CD14-positive monocyte (primary cell): ENCODE data around the gene ARL4C. TPM values are rescaled to one million over a fixed set of nuclear protein-coding genes. Genes with fewer than 3 reads are reported as not detected.

ENCODE experiments used
- DNase-seq, 3 donors: peaks; one replicate each; pipeline ENCODE4 v3.0.0-alpha.2; 2011 to 2022
- H2AFZ ChIP-seq: 2 replicates; pipeline ENCODE4 v1.6.0; 2012; ENCODE audit warnings: mild to moderate bottlenecking, low read depth, low read length, inconsistent platforms; ENCODE audit not compliant: insufficient read depth, poor library complexity, severe bottlenecking
- H3K27ac ChIP-seq, 2 donors: 1 replicate in 1 of 2; 2 replicates in 1 of 2; pipeline ENCODE4 v1.5.1; 2012 to 2013; ENCODE audit warnings: low read length in 2 of 2, control low read depth in 1 of 2, inconsistent platforms in 1 of 2, low read depth in 1 of 2, mild to moderate bottlenecking in 1 of 2
- H3K27me3 ChIP-seq, 2 donors: one replicate each; pipeline versions ENCODE4 v1.6.0 to v1.6.1; 2011 to 2013; ENCODE audit warnings: low read length in 2 of 2; ENCODE audit not compliant: control insufficient read depth in 2 of 2, insufficient read depth in 2 of 2
- H3K36me3 ChIP-seq, 2 donors: replicated peaks in 1 of 2; 1 replicate in 1 of 2; 2 replicates in 1 of 2; pipeline versions ENCODE4 v1.5.1 to v1.6.1; 2012 to 2013; ENCODE audit warnings: low read length in 2 of 2, control low read depth in 1 of 2, inconsistent platforms in 1 of 2, mild to moderate bottlenecking in 1 of 2; ENCODE audit not compliant: insufficient read depth in 2 of 2, control insufficient read depth in 1 of 2
- H3K4me1 ChIP-seq, 2 donors: 1 replicate in 1 of 2; 2 replicates in 1 of 2; pipeline versions ENCODE4 v1.5.1 to v1.6.1; 2012 to 2013; ENCODE audit warnings: low read length in 2 of 2, control low read depth in 1 of 2, inconsistent platforms in 1 of 2, mild to moderate bottlenecking in 1 of 2, moderate library complexity in 1 of 2; ENCODE audit not compliant: insufficient read depth in 2 of 2, control insufficient read depth in 1 of 2
- H3K4me2 ChIP-seq: replicated peaks from 2 replicates; pipeline ENCODE3; 2012; ENCODE audit warnings: low read length, moderate library complexity, mild to moderate bottlenecking; ENCODE audit not compliant: poor library complexity, severe bottlenecking; ENCODE audit errors: extremely low read depth
- H3K4me3 ChIP-seq, 3 experiments: fragments of 200-600 bp in 1 of 3; sonication (generic) in 1 of 3; replicated peaks in 1 of 3; 1 replicate in 2 of 3; 2 replicates in 1 of 3; pipeline ENCODE4 v1.5.1; 2011 to 2013; ENCODE audit warnings: low read length in 3 of 3, mild to moderate bottlenecking in 3 of 3, control low read depth in 2 of 3, low read depth in 2 of 3, inconsistent platforms in 1 of 3, moderate library complexity in 1 of 3
- H3K79me2 ChIP-seq: 2 replicates; pipeline ENCODE4 v1.6.0; 2012; ENCODE audit warnings: mild to moderate bottlenecking, control low read depth, inconsistent platforms, low read length, moderate library complexity; ENCODE audit not compliant: insufficient read depth
- H3K9ac ChIP-seq: 2 replicates; pipeline ENCODE4 v1.6.0; 2017; ENCODE audit warnings: low read length, mild to moderate bottlenecking; ENCODE audit not compliant: insufficient read depth, poor library complexity, severe bottlenecking
- H3K9me3 ChIP-seq, 2 donors: replicated peaks in 1 of 2; 1 replicate in 1 of 2; 2 replicates in 1 of 2; pipeline versions ENCODE4 v1.5.1 to v1.6.1; 2012 to 2013; ENCODE audit warnings: low read length in 2 of 2, control low read depth in 1 of 2; ENCODE audit not compliant: control insufficient read depth in 1 of 2, insufficient read depth in 1 of 2
- H4K20me1 ChIP-seq: 2 replicates; pipeline ENCODE4 v1.6.0; 2012; ENCODE audit warnings: mild to moderate bottlenecking, low read length, control low read depth, moderate library complexity; ENCODE audit not compliant: insufficient read depth
- H3K27ac Mint-ChIP-seq, 7 donors: one replicate each; pipeline ENCODE4 v1.8.0; 2020; ENCODE audit warnings: mild to moderate bottlenecking in 7 of 7, mixed read lengths in 7 of 7, moderate library complexity in 6 of 7, inconsistent platforms in 2 of 7
- H3K27me3 Mint-ChIP-seq, 3 donors: one replicate each; pipeline ENCODE4 v1.8.0; 2021 to 2022; ENCODE audit warnings: low read depth in 3 of 3, mild to moderate bottlenecking in 3 of 3, mixed read lengths in 3 of 3, moderate library complexity in 3 of 3, inconsistent platforms in 1 of 3
- H3K36me3 Mint-ChIP-seq, 2 donors: one replicate each; pipeline ENCODE4 v1.8.0; 2020; ENCODE audit warnings: mixed read lengths in 2 of 2, inconsistent platforms in 1 of 2, mild to moderate bottlenecking in 1 of 2
- H3K4me1 Mint-ChIP-seq: one replicate; pipeline ENCODE4 v1.8.0; 2020; ENCODE audit warnings: mild to moderate bottlenecking, mixed read lengths
- H3K4me3 Mint-ChIP-seq, 2 donors: one replicate each; pipeline ENCODE4 v1.8.0; 2020; ENCODE audit warnings: mild to moderate bottlenecking in 2 of 2, mixed read lengths in 2 of 2, moderate library complexity in 1 of 2
- H3K9me3 Mint-ChIP-seq, 7 donors: one replicate each; pipeline ENCODE4 v1.8.0; 2020 to 2022; ENCODE audit warnings: mixed read lengths in 7 of 7, mild to moderate bottlenecking in 6 of 7, moderate library complexity in 6 of 7, inconsistent platforms in 2 of 7
- WGBS: methylation state at CpG from one replicate; pipeline ENCODE4 v1.1.5; 2013; ENCODE audit warnings: missing lambda C conversion rate; ENCODE audit not compliant: insufficient coverage; 5-methylcytosine and 5-hydroxymethylcytosine counted together
- intact Hi-C, 2 donors: fragments of 100-400 bp; cut with micrococcal nuclease; formaldehyde crosslinking; loops; one replicate each; pipeline versions ENCODE4 v1.15.0 to v1.15.1; 2023
- polyA plus RNA-seq, 3 donors: library from polyadenylated mRNA; depleted of rRNA in 1 of 3; unstranded in 2 of 3; stranded (reverse) in 1 of 3; fragments of 300-500 nt in 2 of 3; fragments of >200 nt in 1 of 3; fragmentation: Illumina TruSeq in 2 of 3; gene quantifications; 1 replicate in 2 of 3; 2 replicates in 1 of 3; pipeline ENCODE4 v1.2.3, GENCODE V29; 2012 to 2021
- TF ChIP-seq, protein P1 (sequence below): fragments of 200-600 bp; IDR thresholded peaks from one replicate; pipeline ENCODE4 v1.8.0; 2022; ENCODE audit warnings: antibody characterized with exemption, mild to moderate bottlenecking

ARL4C gene
- polyA plus RNA-seq, 3 donors = 4.0 to 90.9 (median 6.4) TPM

- H2AFZ ChIP-seq = no peak overlapping the region
- Mint-ChIP-seq H3K27me3 (peaks cover 32 to 41% (median 35%) of the 10 kb centered on the region in 3 donors), H3K4me1 (peaks cover 38% of the 10 kb centered on the region), H3K4me3 (peak overlapping the region; percentile 99), H3K9me3 (peaks cover 2 to 17% (median 7%) of the 10 kb centered on the region in 7 donors), H3K27ac (peak overlapping the region in 6 of 7 donors; percentile 75 to 94 (median 87)), H3K36me3 (peaks cover 5 to 23% of the 10 kb centered on the region in 2 donors)
- TF ChIP-seq, protein P1, sequence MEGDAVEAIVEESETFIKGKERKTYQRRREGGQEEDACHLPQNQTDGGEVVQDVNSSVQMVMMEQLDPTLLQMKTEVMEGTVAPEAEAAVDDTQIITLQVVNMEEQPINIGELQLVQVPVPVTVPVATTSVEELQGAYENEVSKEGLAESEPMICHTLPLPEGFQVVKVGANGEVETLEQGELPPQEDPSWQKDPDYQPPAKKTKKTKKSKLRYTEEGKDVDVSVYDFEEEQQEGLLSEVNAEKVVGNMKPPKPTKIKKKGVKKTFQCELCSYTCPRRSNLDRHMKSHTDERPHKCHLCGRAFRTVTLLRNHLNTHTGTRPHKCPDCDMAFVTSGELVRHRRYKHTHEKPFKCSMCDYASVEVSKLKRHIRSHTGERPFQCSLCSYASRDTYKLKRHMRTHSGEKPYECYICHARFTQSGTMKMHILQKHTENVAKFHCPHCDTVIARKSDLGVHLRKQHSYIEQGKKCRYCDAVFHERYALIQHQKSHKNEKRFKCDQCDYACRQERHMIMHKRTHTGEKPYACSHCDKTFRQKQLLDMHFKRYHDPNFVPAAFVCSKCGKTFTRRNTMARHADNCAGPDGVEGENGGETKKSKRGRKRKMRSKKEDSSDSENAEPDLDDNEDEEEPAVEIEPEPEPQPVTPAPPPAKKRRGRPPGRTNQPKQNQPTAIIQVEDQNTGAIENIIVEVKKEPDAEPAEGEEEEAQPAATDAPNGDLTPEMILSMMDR = no peak
- WGBS = 13% methylated on average over 30 of the region's 40 CpGs
- DNase-seq = no peak
- H3K4me3 ChIP-seq = peak overlapping the region; percentile 48 to 92 (median 61)
- H3K27ac ChIP-seq = peak overlapping the region in 1 of 2 donors; percentile 75
- H3K36me3 ChIP-seq = no peaks in the 10 kb centered on the region
- no peaks in the 10 kb centered on the region for H3K9me3 ChIP-seq
- H3K9ac ChIP-seq = peak overlapping the region; percentile 78
- H4K20me1 ChIP-seq = peaks cover 39% of the 10 kb centered on the region
- intact Hi-C loops = loop anchor here (1.0 to 10.0 kb wide), 4 partner anchors 71 to 641 kb away; partner anchors contain the start of gene HJURP (in 1 of the 2)
- H3K79me2 ChIP-seq = peaks cover 47% of the 10 kb centered on the region
- peak overlapping the region; percentile 82 for H3K4me2 ChIP-seq
- H3K4me1 ChIP-seq = peaks cover 49 to 59% of the 10 kb centered on the region in 2 donors
- H3K27me3 ChIP-seq = peaks cover 9 to 24% of the 10 kb centered on the region in 2 donors
Observed at GRCh38 chr2:234495251-234496054, 1.4 kb downstream of the ARL4C start.

- intact Hi-C loops = loop anchor here (5.0 to 10.0 kb wide), 4 partner anchors 67 to 640 kb away; partner anchors contain the start of gene HJURP (in 1 of the 2)
- WGBS = 78% methylated on average over 1 of the region's 9 CpGs
- peaks cover 39% of the 10 kb centered on the region for H4K20me1 ChIP-seq
- TF ChIP-seq, protein P1 = no peak
- H3K79me2 ChIP-seq = peaks cover 47% of the 10 kb centered on the region
- H3K36me3 ChIP-seq = no peaks in the 10 kb centered on the region
- peaks cover 47% of the 10 kb centered on the region for H3K4me1 Mint-ChIP-seq
- H3K27ac Mint-ChIP-seq = peak overlapping the region in 2 of 7 donors; percentile 86 to 92
- H3K27me3 ChIP-seq = peaks cover 9 to 24% of the 10 kb centered on the region in 2 donors
- peak overlapping the region; percentile 48 to 92 (median 61) for H3K4me3 ChIP-seq
- H3K4me3 Mint-ChIP-seq = peak overlapping the region; percentile 99
- no peak overlapping the region for H2AFZ ChIP-seq
- H3K27ac ChIP-seq = peak overlapping the region in 1 of 2 donors; percentile 75
- H3K9me3 Mint-ChIP-seq = peaks cover 2 to 17% (median 7%) of the 10 kb centered on the region in 7 donors
- H3K9me3 ChIP-seq = no peaks in the 10 kb centered on the region
- H3K27me3 Mint-ChIP-seq = peaks cover 31 to 41% (median 35%) of the 10 kb centered on the region in 3 donors
- H3K36me3 Mint-ChIP-seq = peaks cover 5 to 23% of the 10 kb centered on the region in 2 donors
- peak in 1 of 3 donors; percentile 17 for DNase-seq
- peak overlapping the region; percentile 78 for H3K9ac ChIP-seq
- peak overlapping the region; percentile 82 for H3K4me2 ChIP-seq
- peaks cover 57 to 68% of the 10 kb centered on the region in 2 donors for H3K4me1 ChIP-seq
Observed at GRCh38 chr2:234494361-234495250, 2.3 kb downstream of the ARL4C start.
